AG20443 (cell line): ENCODE results near the gene DLST.

Source experiments
- DNase-seq: peaks from one replicate; pipeline ENCODE4 v3.0.0; 2012; ENCODE audit warnings: low spot score, mixed read lengths

The DLST gene

GRCh38 chr14:74860899-74861733 lies 20.6 kb upstream of the DLST start:
- DNase-seq: peak; percentile 85

GRCh38 chr14:74861734-74862090 lies 20.0 kb upstream of the DLST start:
- no peak for DNase-seq

GRCh38 chr14:74863274-74863673 lies 18.4 kb upstream of the DLST start:
- no peak for DNase-seq

- no peak for DNase-seq
These were observed 17.5 kb upstream of the DLST start for GRCh38 chr14:74864198-74864597.

GRCh38 chr14:74865156-74865555 lies 16.6 kb upstream of the DLST start:
- DNase-seq: no peak

- DNase-seq: no peak
These were observed 14.9 kb upstream of the DLST start for GRCh38 chr14:74866708-74867389.

- peak; percentile 89 for DNase-seq
These were observed 14.0 kb upstream of the DLST start for GRCh38 chr14:74867673-74868072.

GRCh38 chr14:74868739-74869138 lies 13.0 kb upstream of the DLST start:
- no peak for DNase-seq

- DNase-seq: no peak
These were observed 9.9 kb upstream of the DLST start for GRCh38 chr14:74871819-74872218.

GRCh38 chr14:74875204-74875603 lies 6.5 kb upstream of the DLST start:
- DNase-seq: no peak

- no peak for DNase-seq
These were observed 5.5 kb upstream of the DLST start, which contains the start of gene PROX2 for GRCh38 chr14:74875941-74876913. Gene PROX2, minus strand, starts transcription at chr14:74876145. Its CDS starts 12,311 bp downstream, at chr14:74863834.

GRCh38 chr14:74879427-74880182 lies 2.1 kb upstream of the DLST start:
- no peak for DNase-seq

- peak; percentile 61 for DNase-seq
These were observed 596 bp downstream of the DLST start for GRCh38 chr14:74882103-74882920.

- DNase-seq: peak; percentile 87
These were observed 4.3 kb downstream of the DLST start for GRCh38 chr14:74886001-74886400.

GRCh38 chr14:74888164-74889158 lies 6.7 kb downstream of the DLST start:
- no peak for DNase-seq

- DNase-seq: no peak
These were observed 8.5 kb downstream of the DLST start for GRCh38 chr14:74890262-74890661.

- DNase-seq: no peak
These were observed 10.2 kb downstream of the DLST start for GRCh38 chr14:74891870-74892269.

GRCh38 chr14:74892745-74893144 lies 11.0 kb downstream of the DLST start:
- no peak for DNase-seq

GRCh38 chr14:74893614-74894091 lies 11.9 kb downstream of the DLST start:
- DNase-seq: no peak
